Immature natural killer cell (primary cell): ENCODE measurements around the gene ENG. TPM values are rescaled to one million over a fixed set of nuclear protein-coding genes. Genes with fewer than 3 reads are reported as not detected.
"Not testable (repeated sequence)": the region's sequence is repeated elsewhere in the genome, so short reads cannot be mapped to it uniquely, and the experiment has no call there.

Experiments
- DNase-seq, 3 donors: peaks; one replicate each; pipeline ENCODE4 v3.0.0; 2022; ENCODE audit warnings: mixed read lengths in 1 of 3
- H3K27ac Mint-ChIP-seq, 6 donors: one replicate each; pipeline ENCODE4 v1.8.0; 2020; ENCODE audit warnings: mixed read lengths in 6 of 6, mild to moderate bottlenecking in 5 of 6, inconsistent platforms in 4 of 6, moderate library complexity in 3 of 6
- H3K27me3 Mint-ChIP-seq, 3 donors: one replicate each; pipeline ENCODE4 v1.8.0; 2020 to 2021; ENCODE audit warnings: low read depth in 3 of 3, mild to moderate bottlenecking in 3 of 3, mixed read lengths in 3 of 3, moderate library complexity in 3 of 3, inconsistent platforms in 1 of 3
- H3K36me3 Mint-ChIP-seq, 3 donors: one replicate each; pipeline ENCODE4 v1.8.0; 2020; ENCODE audit warnings: mixed read lengths in 3 of 3, inconsistent platforms in 2 of 3, mild to moderate bottlenecking in 2 of 3
- H3K4me1 Mint-ChIP-seq, 2 donors: one replicate each; pipeline ENCODE4 v1.8.0; 2020; ENCODE audit warnings: inconsistent platforms in 2 of 2, mild to moderate bottlenecking in 2 of 2, mixed read lengths in 2 of 2, moderate library complexity in 1 of 2
- H3K4me3 Mint-ChIP-seq, 5 donors: one replicate each; pipeline ENCODE4 v1.8.0; 2020; ENCODE audit warnings: mild to moderate bottlenecking in 5 of 5, mixed read lengths in 5 of 5, inconsistent platforms in 3 of 5, moderate library complexity in 3 of 5
- H3K9me3 Mint-ChIP-seq, 6 donors: one replicate each; pipeline ENCODE4 v1.8.0; 2020; ENCODE audit warnings: mild to moderate bottlenecking in 6 of 6, mixed read lengths in 6 of 6, inconsistent platforms in 4 of 6, moderate library complexity in 3 of 6
- polyA plus RNA-seq, 3 donors: library from polyadenylated mRNA; unstranded; fragments of 300-500 nt; fragmentation: Illumina TruSeq; gene quantifications; one replicate each; pipeline ENCODE4 v1.2.3, GENCODE V29; 2021

ENG gene
- polyA plus RNA-seq, 3 donors from 2014 or later, result 7.2 to 12.1 (median 8.6) TPM

GRCh38 chr9:127791085-127791484 lies 63.4 kb downstream of the ENG start:
- H3K27ac Mint-ChIP-seq, result no peak overlapping the region
- H3K9me3 Mint-ChIP-seq, result no peaks in the 10 kb centered on the region
- no peak overlapping the region for H3K4me3 Mint-ChIP-seq
- peaks cover 6 to 34% (median 10%) of the 10 kb centered on the region in 3 donors for H3K36me3 Mint-ChIP-seq
- peaks cover 7 to 18% (median 14%) of the 10 kb centered on the region in 3 donors for H3K27me3 Mint-ChIP-seq
- DNase-seq, result no peak
- peaks cover 40 to 43% of the 10 kb centered on the region in 2 donors for H3K4me1 Mint-ChIP-seq

GRCh38 chr9:127790094-127790855 lies 64.2 kb downstream of the ENG start:
- Mint-ChIP-seq H3K36me3 (peaks cover 6 to 34% (median 10%) of the 10 kb centered on the region in 3 donors), H3K27me3 (peaks cover 9 to 22% (median 14%) of the 10 kb centered on the region in 3 donors), H3K4me1 (peaks cover 35 to 38% of the 10 kb centered on the region in 2 donors), H3K4me3 (no peak overlapping the region), H3K27ac (peak overlapping the region in 4 of 6 donors; percentile 11 to 53 (median 49)), H3K9me3 (no peaks in the 10 kb centered on the region)
- no peak for DNase-seq

DNA sequence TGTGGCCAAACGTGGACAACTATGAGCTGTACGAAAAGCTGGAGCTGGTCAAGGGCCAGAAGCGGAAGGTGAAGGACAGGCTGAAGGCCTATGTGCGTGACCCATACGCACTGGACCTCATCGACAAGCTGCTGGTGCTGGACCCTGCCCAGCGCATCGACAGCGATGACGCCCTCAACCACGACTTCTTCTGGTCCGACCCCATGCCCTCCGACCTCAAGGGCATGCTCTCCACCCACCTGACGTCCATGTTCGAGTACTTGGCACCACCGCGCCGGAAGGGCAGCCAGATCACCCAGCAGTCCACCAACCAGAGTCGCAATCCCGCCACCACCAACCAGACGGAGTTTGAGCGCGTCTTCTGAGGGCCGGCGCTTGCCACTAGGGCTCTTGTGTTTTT lies 65.3 kb downstream of the ENG start:
- peak overlapping the region in 1 of 5 donors; percentile 13 for H3K4me3 Mint-ChIP-seq
- peaks cover 16 to 32% (median 21%) of the 10 kb centered on the region in 3 donors for H3K27me3 Mint-ChIP-seq
- peak overlapping the region in 4 of 6 donors; percentile 17 to 80 (median 57) for H3K27ac Mint-ChIP-seq
- DNase-seq, result no peak
- H3K36me3 Mint-ChIP-seq, result peaks cover 6 to 34% (median 10%) of the 10 kb centered on the region in 3 donors
- peaks cover 42 to 46% of the 10 kb centered on the region in 2 donors for H3K4me1 Mint-ChIP-seq
- H3K9me3 Mint-ChIP-seq, result no peaks in the 10 kb centered on the region

DNA sequence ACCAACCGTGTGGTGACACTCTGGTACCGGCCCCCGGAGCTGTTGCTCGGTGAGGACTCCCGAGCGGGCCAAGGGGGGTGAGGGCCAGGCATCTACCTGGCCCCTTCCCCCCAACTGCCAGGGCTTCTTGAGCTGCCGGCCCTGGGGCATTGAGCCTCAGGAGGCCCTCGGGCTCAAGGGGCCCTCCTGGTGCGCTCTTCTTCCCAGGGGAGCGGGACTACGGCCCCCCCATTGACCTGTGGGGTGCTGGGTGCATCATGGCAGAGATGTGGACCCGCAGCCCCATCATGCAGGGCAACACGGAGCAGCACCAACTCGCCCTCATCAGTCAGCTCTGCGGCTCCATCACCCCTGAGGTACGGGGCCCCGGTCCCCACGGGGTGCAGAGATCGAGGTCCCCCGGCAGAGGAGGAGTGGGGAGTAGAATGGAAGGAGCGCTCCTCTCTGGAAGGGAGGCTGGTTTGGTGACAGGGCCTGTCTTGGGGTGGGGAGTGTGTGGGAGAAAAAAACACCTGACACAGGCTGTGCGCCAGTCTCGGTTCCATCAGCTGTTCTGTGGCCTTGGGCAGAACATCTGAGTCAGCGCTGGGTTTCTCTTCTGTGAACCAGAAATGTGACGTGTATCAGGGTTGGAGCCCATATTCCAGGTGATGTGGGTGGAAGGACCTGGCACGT lies 66.0 kb downstream of the ENG start:
- Mint-ChIP-seq H3K27ac (peak overlapping the region in 1 of 6 donors; percentile 17), H3K4me3 (peak overlapping the region in 1 of 5 donors; percentile 90)

GRCh38 chr9:127786773-127787104 lies 67.7 kb downstream of the ENG start:
- no peak for DNase-seq
- H3K27ac Mint-ChIP-seq, result peak overlapping the region; percentile 83 to 95 (median 92)
- H3K4me1 Mint-ChIP-seq, result peaks cover 61 to 64% of the 10 kb centered on the region in 2 donors
- peaks cover 6 to 27% (median 10%) of the 10 kb centered on the region in 3 donors for H3K36me3 Mint-ChIP-seq
- peaks cover 28 to 44% (median 30%) of the 10 kb centered on the region in 3 donors for H3K27me3 Mint-ChIP-seq
- H3K4me3 Mint-ChIP-seq, result peak overlapping the region; percentile 90 to 92 (median 91)
- H3K9me3 Mint-ChIP-seq, result peaks cover 0 to 1% (median 0%) of the 10 kb centered on the region in 6 donors

More for the DNA sequence above, 66.0 kb downstream of the ENG start:
- peaks cover 21 to 36% (median 24%) of the 10 kb centered on the region in 3 donors for H3K27me3 Mint-ChIP-seq
- H3K36me3 Mint-ChIP-seq, result peaks cover 6 to 34% (median 10%) of the 10 kb centered on the region in 3 donors
- peaks cover 0 to 1% (median 0%) of the 10 kb centered on the region in 6 donors for H3K9me3 Mint-ChIP-seq
- no peak for DNase-seq
- peaks cover 49 to 53% of the 10 kb centered on the region in 2 donors for H3K4me1 Mint-ChIP-seq

GRCh38 chr9:127785933-127786772 lies 68.3 kb downstream of the ENG start, which contains the start of gene CDK9:
Gene CDK9, plus strand, starts transcription at chr9:127786034. Its CDS starts 115 bp downstream, at chr9:127786149.
- peak within 1 kb of the TSS; percentile 93 to 99 (median 98) for H3K27ac Mint-ChIP-seq
- H3K4me3 Mint-ChIP-seq, result peak within 1 kb of the TSS; percentile 90 to 92 (median 91)
- peaks cover 28 to 44% (median 30%) of the 10 kb centered on the region in 3 donors for H3K27me3 Mint-ChIP-seq
- H3K36me3 Mint-ChIP-seq, result peaks cover 6 to 27% (median 10%) of the 10 kb centered on the region in 3 donors
- peak; percentile 95 to 97 (median 97) for DNase-seq
- peaks cover 0 to 1% (median 0%) of the 10 kb centered on the region in 6 donors for H3K9me3 Mint-ChIP-seq
- H3K4me1 Mint-ChIP-seq, result peaks cover 66 to 70% of the 10 kb centered on the region in 2 donors

GRCh38 chr9:127785023-127785932 lies 69.2 kb downstream of the ENG start:
- H3K36me3 Mint-ChIP-seq, result peaks cover 6 to 24% (median 8%) of the 10 kb centered on the region in 3 donors
- peak overlapping the region; percentile 93 to 99 (median 98) for H3K27ac Mint-ChIP-seq
- DNase-seq, result peak; percentile 91 to 94 (median 94)
- H3K27me3 Mint-ChIP-seq, result peaks cover 30 to 46% (median 30%) of the 10 kb centered on the region in 3 donors
- peaks cover 0 to 1% (median 0%) of the 10 kb centered on the region in 6 donors for H3K9me3 Mint-ChIP-seq
- peak overlapping the region; percentile 84 to 92 (median 90) for H3K4me3 Mint-ChIP-seq
- peaks cover 72 to 76% of the 10 kb centered on the region in 2 donors for H3K4me1 Mint-ChIP-seq

DNA sequence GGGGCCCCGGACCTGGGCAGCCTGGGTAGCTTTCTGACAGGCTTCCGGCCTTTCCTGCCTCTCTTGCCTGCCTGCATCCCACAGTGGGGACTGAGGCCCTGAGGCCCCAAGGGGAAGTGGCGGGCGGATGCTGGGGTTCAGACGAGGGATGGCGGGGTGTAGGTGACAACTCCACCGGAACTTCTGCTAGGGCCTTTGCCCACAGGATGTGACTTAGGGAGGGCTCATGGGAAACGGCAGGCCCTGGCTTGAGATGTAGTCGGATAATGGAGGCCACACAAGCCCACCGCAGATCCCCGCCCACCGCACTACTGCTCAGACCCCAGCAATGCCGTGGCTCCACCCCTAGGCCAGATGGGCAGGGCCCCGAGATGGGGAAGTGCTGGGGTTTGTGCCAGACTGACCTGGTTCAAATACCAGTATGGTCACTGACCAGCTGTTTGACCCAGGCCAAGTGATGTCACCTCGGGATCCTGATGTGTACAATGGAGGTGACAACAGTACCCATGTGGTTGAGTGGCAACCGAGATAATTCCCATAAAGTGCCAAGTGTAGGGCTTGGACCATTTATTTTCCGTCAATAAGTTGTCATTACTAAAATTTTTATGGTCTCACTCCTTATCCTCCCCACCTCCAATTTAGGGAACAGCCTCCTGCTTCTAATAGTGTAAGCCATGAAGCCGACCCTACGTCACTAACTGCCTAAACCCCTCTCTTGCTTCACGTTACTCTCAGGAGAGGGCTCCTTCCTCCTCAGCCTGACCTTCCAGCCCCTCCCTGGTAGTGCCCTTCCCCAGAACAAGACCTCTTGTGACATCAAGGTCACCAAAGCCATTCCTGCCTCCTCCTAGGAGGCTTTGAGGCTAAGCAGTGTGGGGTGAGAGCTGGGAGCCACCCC lies 71.1 kb downstream of the ENG start:
- peaks cover 0 to 1% (median 0%) of the 10 kb centered on the region in 6 donors for H3K9me3 Mint-ChIP-seq
- peaks cover 0 to 12% (median 0%) of the 10 kb centered on the region in 3 donors for H3K36me3 Mint-ChIP-seq
- peak overlapping the region; percentile 84 to 89 (median 85) for H3K4me3 Mint-ChIP-seq
- peak overlapping the region; percentile 93 to 99 (median 98) for H3K27ac Mint-ChIP-seq
- H3K27me3 Mint-ChIP-seq, result peaks cover 26 to 42% (median 30%) of the 10 kb centered on the region in 3 donors
- peaks cover 78 to 80% of the 10 kb centered on the region in 2 donors for H3K4me1 Mint-ChIP-seq
- DNase-seq, result peak; percentile 94

- peak overlapping the region; percentile 93 to 99 (median 98) for H3K27ac Mint-ChIP-seq
- H3K4me3 Mint-ChIP-seq, result peak overlapping the region; percentile 42 to 100 (median 62)
- peaks cover 4 to 7% (median 5%) of the 10 kb centered on the region in 3 donors for H3K36me3 Mint-ChIP-seq
- peaks cover 76 to 79% of the 10 kb centered on the region in 2 donors for H3K4me1 Mint-ChIP-seq
- peaks cover 0 to 1% (median 0%) of the 10 kb centered on the region in 6 donors for H3K9me3 Mint-ChIP-seq
- peaks cover 28 to 37% (median 34%) of the 10 kb centered on the region in 3 donors for H3K27me3 Mint-ChIP-seq
- DNase-seq, result no peak
Observed at GRCh38 chr9:127781806-127782205, 72.7 kb downstream of the ENG start.

DNA sequence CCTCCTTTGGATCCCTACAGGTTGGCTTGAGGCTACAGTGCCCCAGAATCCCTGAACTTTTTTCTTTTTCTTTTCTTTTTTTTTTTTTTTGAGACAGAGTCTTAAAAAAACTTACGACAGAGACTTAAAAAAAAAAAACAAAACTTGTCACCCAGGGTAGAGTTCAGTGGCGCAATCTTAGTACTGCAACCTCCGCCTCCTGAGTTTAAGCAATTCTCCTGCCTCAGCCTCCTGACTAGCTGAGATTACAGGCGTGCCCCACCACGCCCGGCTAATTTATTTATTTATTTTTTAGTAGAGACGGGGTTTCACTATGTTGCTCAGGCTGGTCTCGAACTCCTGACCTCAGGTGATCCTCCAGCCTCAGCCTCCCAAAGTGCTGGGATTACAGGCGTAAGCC lies 73.5 kb downstream of the ENG start:
- H3K36me3 Mint-ChIP-seq, H3K9me3 Mint-ChIP-seq: not testable (repeated sequence)
- DNase-seq, result peak; percentile 46 to 64 (median 59)
- Mint-ChIP-seq H3K27ac (peak overlapping the region; percentile 93 to 99 (median 98)), H3K4me3 (peak overlapping the region; percentile 64 to 100 (median 100)), H3K4me1 (peaks cover 80 to 81% of the 10 kb centered on the region in 2 donors), H3K27me3 (peaks cover 21 to 28% (median 27%) of the 10 kb centered on the region in 3 donors)

GRCh38 chr9:127780126-127780885 lies 74.2 kb downstream of the ENG start:
- Mint-ChIP-seq H3K4me1 (peaks cover 81 to 82% of the 10 kb centered on the region in 2 donors), H3K4me3 (peak overlapping the region; percentile 99 to 100 (median 100)), H3K27ac (peak overlapping the region; percentile 93 to 99 (median 98)), H3K9me3 (peaks cover 0 to 1% (median 0%) of the 10 kb centered on the region in 6 donors), H3K27me3 (peaks cover 21 to 28% (median 25%) of the 10 kb centered on the region in 3 donors), H3K36me3 (peaks cover 4 to 5% (median 4%) of the 10 kb centered on the region in 3 donors)
- peak; percentile 43 to 50 (median 43) for DNase-seq
